Mesothelial cell of epicardium (in vitro differentiated cells): ENCODE data around the gene PODXL. TPM values are rescaled to one million over a fixed set of nuclear protein-coding genes. Genes with fewer than 3 reads are reported as not detected.

Source experiments
- DNase-seq, 2 experiments: peaks; one replicate each; pipeline ENCODE4 v3.0.0; 2021; ENCODE audit warnings: low spot score in 2 of 2; ENCODE audit not compliant: unreplicated experiment in 2 of 2
- H3K27ac Mint-ChIP-seq: 2 replicates; pipeline ENCODE4 v1.8.0; 2021; ENCODE audit warnings: mixed read lengths
- H3K27me3 Mint-ChIP-seq: 2 replicates; pipeline ENCODE4 v1.8.0; 2021; ENCODE audit warnings: low read depth, mixed read lengths
- H3K36me3 Mint-ChIP-seq: 2 replicates; pipeline ENCODE4 v1.8.0; 2021; ENCODE audit warnings: mixed read lengths
- H3K4me1 Mint-ChIP-seq: 2 replicates; pipeline ENCODE4 v1.8.0; 2021; ENCODE audit warnings: mixed read lengths
- H3K4me3 Mint-ChIP-seq: 2 replicates; pipeline ENCODE4 v1.8.0; 2021; ENCODE audit warnings: mild to moderate bottlenecking, moderate library complexity, mixed read lengths
- H3K9me3 Mint-ChIP-seq: 2 replicates; pipeline ENCODE4 v1.8.0; 2021; ENCODE audit warnings: mixed read lengths
- CTCF ChIP-seq: fragments of 200-600 bp; sonication (generic); IDR thresholded peaks from one replicate; pipeline ENCODE4 v1.5.0; 2021; ENCODE audit warnings: antibody characterized with exemption; ENCODE audit not compliant: unreplicated experiment
- total RNA-seq: library from RNA; stranded (reverse); gene quantifications from 3 replicates; pipeline ENCODE4 v1.2.1, GENCODE V29; 2021

PODXL gene
- total RNA-seq, 1 donor from 2014 or later = 213 TPM

DNA sequence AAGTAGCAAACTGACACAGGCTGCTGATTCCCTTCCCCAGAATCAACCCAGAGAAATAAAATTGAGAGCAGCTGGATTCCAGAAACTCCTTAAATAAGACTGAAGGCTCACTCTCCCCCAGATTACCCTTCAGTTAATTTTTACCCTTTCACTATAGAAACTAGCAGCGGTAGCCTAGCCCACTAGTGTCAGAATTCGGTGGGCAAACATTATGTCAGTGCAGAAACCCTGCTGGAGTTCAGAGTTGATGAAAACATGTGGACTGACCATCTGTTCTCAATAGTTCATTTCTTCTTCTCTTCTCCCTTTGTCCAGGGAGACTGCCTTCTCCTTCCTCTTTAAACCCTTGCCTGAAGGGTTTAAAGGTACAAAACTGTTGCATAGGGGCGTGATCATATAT, 100.1 kb downstream of the PODXL start:
- H3K4me3 Mint-ChIP-seq = no peak overlapping the region
- DNase-seq = no peak
- no peaks in the 10 kb centered on the region for H3K27me3 Mint-ChIP-seq
- H3K4me1 Mint-ChIP-seq = no peaks in the 10 kb centered on the region
- no peak for TF ChIP-seq CTCF
- H3K36me3 Mint-ChIP-seq = peaks cover 34% of the 10 kb centered on the region
- H3K9me3 Mint-ChIP-seq = peaks cover 9% of the 10 kb centered on the region
- H3K27ac Mint-ChIP-seq = no peak overlapping the region

DNA sequence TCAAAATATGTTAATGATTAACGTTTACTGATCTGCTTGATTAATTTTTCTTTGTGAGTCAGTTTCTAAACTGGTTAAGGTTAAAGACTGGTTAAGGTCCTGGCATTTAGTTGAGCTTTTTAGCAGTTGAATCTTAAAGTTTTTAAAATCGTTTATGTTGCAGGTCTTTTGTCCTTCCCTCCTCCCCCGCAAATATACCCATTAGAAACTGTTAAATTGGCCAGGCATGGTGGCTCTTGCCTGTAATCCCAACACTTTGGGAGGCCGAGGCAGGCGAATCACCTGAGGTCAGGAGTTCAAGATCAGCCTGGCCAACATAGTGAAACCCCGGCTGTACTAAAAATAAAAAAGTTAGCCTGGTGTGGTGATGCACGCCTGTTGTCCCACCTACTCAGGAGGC, 100.9 kb downstream of the PODXL start:
- DNase-seq = no peak
- Mint-ChIP-seq H3K36me3 (peaks cover 27% of the 10 kb centered on the region), H3K27me3 (no peaks in the 10 kb centered on the region), H3K4me1 (no peaks in the 10 kb centered on the region), H3K9me3 (peaks cover 9% of the 10 kb centered on the region), H3K27ac (no peak overlapping the region), H3K4me3 (no peak overlapping the region)
- no peak for TF ChIP-seq CTCF

GRCh38 chr7:131455001-131455400, 101.4 kb downstream of the PODXL start:
- H3K9me3 Mint-ChIP-seq = peaks cover 9% of the 10 kb centered on the region
- H3K27ac Mint-ChIP-seq = no peak overlapping the region
- H3K36me3 Mint-ChIP-seq = peaks cover 24% of the 10 kb centered on the region
- H3K27me3 Mint-ChIP-seq = no peaks in the 10 kb centered on the region
- no peak for TF ChIP-seq CTCF
- no peaks in the 10 kb centered on the region for H3K4me1 Mint-ChIP-seq
- no peak overlapping the region for H3K4me3 Mint-ChIP-seq
- no peak for DNase-seq

DNA sequence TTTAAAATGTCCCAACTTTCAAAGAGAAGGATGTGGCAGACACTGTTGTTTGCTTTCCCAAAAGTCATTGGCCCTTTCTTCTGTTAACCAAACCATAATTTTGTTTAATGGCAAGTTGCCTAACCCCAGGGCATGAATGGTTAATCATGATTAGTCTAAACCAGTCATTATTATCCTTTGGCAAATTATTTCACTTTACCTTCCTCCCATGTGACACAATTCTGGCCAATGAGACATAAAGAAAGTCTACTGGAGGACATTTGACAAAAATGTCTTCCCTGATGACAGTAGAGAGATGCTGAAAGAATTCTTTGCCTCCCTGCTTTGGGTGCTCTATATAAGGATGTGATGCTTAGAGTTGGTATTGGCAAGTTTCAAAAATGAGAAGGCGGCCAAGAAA, 101.9 kb downstream of the PODXL start:
- H3K4me3 Mint-ChIP-seq = no peak overlapping the region
- H3K4me1 Mint-ChIP-seq = no peaks in the 10 kb centered on the region
- no peaks in the 10 kb centered on the region for H3K27me3 Mint-ChIP-seq
- no peak overlapping the region for H3K27ac Mint-ChIP-seq
- TF ChIP-seq CTCF = no peak
- DNase-seq = no peak
- peaks cover 9% of the 10 kb centered on the region for H3K9me3 Mint-ChIP-seq
- peaks cover 25% of the 10 kb centered on the region for H3K36me3 Mint-ChIP-seq

Other genes starting within 250 kb of the PODXL start
- 58.1 to 67.3 TPM (median 61.7 TPM) in 3 replicates for gene MKLN1, start 228.8 kb downstream of the PODXL start, total RNA-seq